HEK293 (cell line): Measurements from ENCODE around the gene SF3A1.

Experiments used
- CTCF ChIA-PET: fragments of 350-600 bp; formaldehyde crosslinking; extraction: SDS; loops from one replicate; lab custom pipeline; 2021; ENCODE audit warnings: antibody characterized with exemption; lab: Yijun Ruan, JAX
- POLR2A ChIA-PET: fragments of 300-600 bp; formaldehyde crosslinking; extraction: SDS; loops from one replicate; lab custom pipeline; 2020; ENCODE audit warnings: antibody characterized with exemption, inconsistent platforms; lab: Yijun Ruan, JAX
- H3K27ac ChIP-seq: fragments of 200-500 bp; sonication (Bioruptor generic); 2 replicates; pipeline ENCODE4 v1.5.1; 2014; ENCODE audit warnings: low read depth, low read length, control low read depth, inconsistent platforms; ENCODE audit errors: extremely low read depth
- H3K36me3 ChIP-seq, 2 experiments: fragments of 200-500 bp in 1 of 2; sonication (Bioruptor generic) in 1 of 2; 1 replicate in 1 of 2; 2 replicates in 1 of 2; pipeline ENCODE4 v1.5.1; 2014 to 2017; ENCODE audit warnings: inconsistent platforms in 2 of 2, low read length in 2 of 2; ENCODE audit not compliant: control insufficient read depth in 2 of 2, insufficient read depth in 1 of 2
- H3K4me1 ChIP-seq: fragments of 200-500 bp; sonication (Bioruptor generic); 2 replicates; pipeline ENCODE4 v1.5.1; 2014; ENCODE audit warnings: mild to moderate bottlenecking, low read length, inconsistent platforms; ENCODE audit not compliant: control insufficient read depth, insufficient read depth
- H3K4me3 ChIP-seq: 2 replicates; pipeline ENCODE4 v1.5.1; 2011; ENCODE audit warnings: low read depth, mild to moderate bottlenecking, control low read depth, low read length, moderate library complexity
- H3K9me3 ChIP-seq: fragments of 200-500 bp; sonication (Bioruptor generic); 2 replicates; pipeline ENCODE4 v1.5.1; 2014; ENCODE audit warnings: low read depth, low read length, inconsistent platforms; ENCODE audit not compliant: control insufficient read depth, insufficient read depth
- AEBP2 ChIP-seq: fragments of 450-650 bp; formaldehyde crosslinking; IDR thresholded peaks from 2 replicates; pipeline ENCODE4 v1.5.1; 2016; ENCODE audit warnings: missing biosample characterization, missing genetic modification characterization, borderline replicate concordance
- EGR2 ChIP-seq: fragments of 450-650 bp; formaldehyde crosslinking; IDR thresholded peaks from 2 replicates; pipeline ENCODE4 v1.5.1; 2016; ENCODE audit warnings: low read depth, missing biosample characterization, missing genetic modification characterization
- GLIS2 ChIP-seq: fragments of 450-650 bp; formaldehyde crosslinking; IDR thresholded peaks from 2 replicates; pipeline ENCODE4 v1.5.1; 2016; ENCODE audit warnings: missing biosample characterization, missing genetic modification characterization
- HOXD13 ChIP-seq: sonication (generic); formaldehyde crosslinking; IDR thresholded peaks from 2 replicates; pipeline ENCODE4 v1.8.0; 2022; ENCODE audit warnings: missing genetic modification reagents, borderline replicate concordance
- KLF10 ChIP-seq: fragments of 450-650 bp; IDR thresholded peaks from 2 replicates; pipeline ENCODE4 v1.5.1; 2018; ENCODE audit warnings: missing biosample characterization, mild to moderate bottlenecking, missing genetic modification characterization
- KLF17 ChIP-seq: fragments of 450-650 bp; formaldehyde crosslinking; IDR thresholded peaks from 2 replicates; pipeline ENCODE4 v1.5.1; 2016; ENCODE audit warnings: missing biosample characterization, missing genetic modification characterization
- ZBTB44 ChIP-seq: fragments of 450-650 bp; IDR thresholded peaks from 2 replicates; pipeline ENCODE4 v1.5.1; 2018; ENCODE audit warnings: missing biosample characterization, mild to moderate bottlenecking, missing genetic modification characterization
- ZFHX2 ChIP-seq: fragments of 450-650 bp; formaldehyde crosslinking; conservative IDR thresholded peaks from 2 replicates; pipeline ENCODE4 v1.5.1; 2016; ENCODE audit warnings: missing biosample characterization, missing genetic modification characterization
- ZNF121 ChIP-seq: fragments of 450-650 bp; formaldehyde crosslinking; IDR thresholded peaks from 2 replicates; pipeline ENCODE4 v1.5.1; 2016; ENCODE audit warnings: missing biosample characterization, missing genetic modification characterization
- ZNF394 ChIP-seq: fragments of 450-650 bp; formaldehyde crosslinking; IDR thresholded peaks from 2 replicates; pipeline ENCODE4 v1.5.1; 2016; ENCODE audit warnings: missing biosample characterization, missing genetic modification characterization, mild to moderate bottlenecking, moderate library complexity, borderline replicate concordance
- ZNF473 ChIP-seq: fragments of 450-650 bp; formaldehyde crosslinking; IDR thresholded peaks from 2 replicates; pipeline ENCODE4 v1.5.1; 2017; ENCODE audit warnings: missing biosample characterization, missing genetic modification characterization
- ZNF518A ChIP-seq: fragments of 450-650 bp; formaldehyde crosslinking; conservative IDR thresholded peaks from 2 replicates; pipeline ENCODE4 v1.5.1; 2016; ENCODE audit warnings: low read depth, missing biosample characterization, missing genetic modification characterization
- ZNF544 ChIP-seq: fragments of 450-650 bp; formaldehyde crosslinking; IDR thresholded peaks from 2 replicates; pipeline ENCODE4 v1.5.0; 2017; ENCODE audit warnings: missing biosample characterization, missing genetic modification characterization
- ZNF555 ChIP-seq: fragments of 450-650 bp; formaldehyde crosslinking; conservative IDR thresholded peaks from 2 replicates; pipeline ENCODE4 v1.5.1; 2017; ENCODE audit warnings: missing biosample characterization, mild to moderate bottlenecking, missing genetic modification characterization, inconsistent platforms
- ZNF600 ChIP-seq: fragments of 450-650 bp; formaldehyde crosslinking; IDR thresholded peaks from 2 replicates; pipeline ENCODE4 v1.5.1; 2016; ENCODE audit warnings: missing biosample characterization, missing genetic modification characterization
- ZNF747 ChIP-seq: fragments of 450-650 bp; formaldehyde crosslinking; IDR thresholded peaks from 2 replicates; pipeline ENCODE4 v1.5.1; 2016; ENCODE audit warnings: missing biosample characterization, missing genetic modification characterization
- ZNF791 ChIP-seq: fragments of 450-650 bp; formaldehyde crosslinking; IDR thresholded peaks from 2 replicates; pipeline ENCODE4 v1.5.1; 2016; ENCODE audit warnings: missing biosample characterization, missing genetic modification characterization
- ZSCAN18 ChIP-seq: fragments of 450-650 bp; formaldehyde crosslinking; IDR thresholded peaks from 2 replicates; pipeline ENCODE4 v1.5.1; 2016; ENCODE audit warnings: missing biosample characterization, missing genetic modification characterization

Gene SF3A1

GRCh38 chr22:30315962-30316576, 40.6 kb downstream of the SF3A1 start (continued):
- TF ChIP-seq ZNF600, result no peak
- TF ChIP-seq, all 188 proteins: peak for 0

- ChIA-PET POLR2A (interaction anchor here (1.9 kb wide), 1 partner anchor 12 kb away, joined by 9 read pairs; the partner anchor contains the start of gene TBC1D10A), CTCF (interaction anchor here (0.9 to 4.6 kb wide), 2 partner anchors 17 to 27 kb away, joined by 4 to 22 read pairs; no protein-coding TSS in a partner anchor)
- Histone ChIP-seq H3K36me3 (peaks cover 0 to 8% of the 10 kb centered on the region in 2 experiments; a peak in 2 of 3 replicates), H3K27ac (no peak overlapping the region), H3K9me3 (no peaks in the 10 kb centered on the region), H3K4me1 (no peaks in the 10 kb centered on the region), H3K4me3 (no peak overlapping the region)
- no peak for TF ChIP-seq EGR2 (tag by site-specific recombination)
- no peak for TF ChIP-seq ZNF791 (tag by site-specific recombination)
- TF ChIP-seq ZNF473 (tag by site-specific recombination), result no peak
- TF ChIP-seq AEBP2 (tag by site-specific recombination), result no peak
- TF ChIP-seq ZBTB44 (tag by site-specific recombination), result no peak
- no peak for TF ChIP-seq ZNF544 (tag by site-specific recombination)
- no peak for TF ChIP-seq ZNF747
- TF ChIP-seq ZNF121 (tag by site-specific recombination), result no peak
- TF ChIP-seq KLF17, result no peak
- no peak for TF ChIP-seq HOXD13 (CRISPR knock-in tag)
- TF ChIP-seq ZNF555 (tag by site-specific recombination), result no peak
- TF ChIP-seq GLIS2, result no peak
- no peak for TF ChIP-seq KLF10
- no peak for TF ChIP-seq ZNF394 (tag by site-specific recombination)
- no peak for TF ChIP-seq ZSCAN18 (tag by site-specific recombination)
Measured at GRCh38 chr22:30314915-30315314, 41.8 kb downstream of the SF3A1 start.

GRCh38 chr22:30313527-30314363, 42.9 kb downstream of the SF3A1 start:
- ChIA-PET POLR2A (interaction anchor here (1.0 to 1.9 kb wide), 4 partner anchors 9 to 110 kb away, joined by 3 to 9 read pairs (median 5); partner anchors contain the start of gene TBC1D10A), CTCF (interaction anchor here (0.5 to 4.6 kb wide), 6 partner anchors 13 to 666 kb away, joined by 3 to 22 read pairs (median 4); no protein-coding TSS in a partner anchor)
- H3K9me3 ChIP-seq, result no peaks in the 10 kb centered on the region
- no peaks in the 10 kb centered on the region for H3K4me1 ChIP-seq
- H3K36me3 ChIP-seq, result peaks cover 0 to 5% of the 10 kb centered on the region in 2 experiments; a peak in 2 of 3 replicates
- H3K4me3 ChIP-seq, result no peak overlapping the region
- no peak overlapping the region for H3K27ac ChIP-seq
- TF ChIP-seq ZNF518A (no peak), KLF17 (peak; percentile 44; the same call in 1 of the 2 replicates), ZNF394 (tag by site-specific recombination) (no peak), ZFHX2 (no peak)
